TTC549 (cell line): ENCODE results near the gene COPZ2.
A peak's percentile ranks its signal among the peaks of the same experiment; 100 is the strongest.
"Not testable (repeated sequence)": the region's sequence is repeated elsewhere in the genome, so short reads cannot be mapped to it uniquely, and the experiment has no call there.

Source experiments
- FAIRE-seq: peaks from 2 replicates; lab custom pipeline; 2012; peaks lifted over from hg19 to GRCh38; lab: Jason Lieb, UNC

Gene COPZ2

DNA sequence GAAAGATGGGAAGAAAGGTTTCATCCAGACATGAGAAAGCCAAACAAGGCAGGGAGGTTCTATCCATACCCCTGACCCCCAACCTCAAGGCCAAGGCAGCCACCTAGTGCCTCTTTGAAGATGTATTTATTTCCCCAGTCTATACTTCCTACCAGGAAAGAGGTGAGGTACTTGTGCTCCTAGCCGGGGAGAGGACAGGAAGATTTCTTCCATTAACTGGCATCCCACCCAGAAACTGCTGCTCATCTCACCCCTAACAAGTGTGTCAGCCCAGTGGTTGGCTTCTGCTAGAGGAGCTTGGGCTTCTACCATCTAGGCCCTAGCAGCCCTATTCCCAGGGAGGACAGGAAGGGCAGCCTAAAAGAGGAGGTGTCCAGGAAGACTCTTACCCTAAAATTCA, 8.9 kb downstream of the COPZ2 start:
- no peak for FAIRE-seq

DNA sequence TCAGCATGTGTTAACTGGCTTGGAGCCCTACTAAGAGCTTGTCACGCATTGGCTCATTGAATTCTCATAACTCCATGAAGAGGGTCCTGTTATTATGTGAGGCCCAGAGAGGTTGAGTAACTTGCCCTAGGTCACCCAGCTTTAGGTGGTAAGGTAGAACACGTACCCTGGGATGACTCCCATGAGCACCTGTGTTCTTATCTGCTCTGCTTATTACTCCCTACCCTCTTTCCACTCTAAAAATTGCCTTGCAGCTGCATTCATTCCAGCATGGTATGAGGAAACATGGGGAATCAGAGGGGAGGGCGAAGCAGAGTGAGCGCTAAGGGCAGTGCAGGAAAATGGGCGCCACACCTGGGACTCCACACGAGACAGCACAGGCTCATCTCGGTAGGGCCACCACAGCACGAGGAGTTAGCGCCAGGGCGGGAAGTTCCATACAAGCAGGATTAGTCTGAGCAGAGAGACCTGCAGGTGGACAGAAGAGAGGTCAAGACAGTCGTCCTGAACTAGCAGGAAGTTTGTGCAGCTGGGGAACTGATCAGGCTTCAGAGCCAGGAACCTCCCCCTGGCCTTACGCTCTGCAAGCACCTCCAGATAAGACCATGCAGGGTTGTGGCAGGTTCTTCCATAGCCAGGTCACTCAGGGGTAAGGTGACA, 10.1 kb downstream of the COPZ2 start:
- FAIRE-seq = no peak

GRCh38 chr17:48026502-48027321, 10.9 kb downstream of the COPZ2 start:
- no peak for FAIRE-seq

DNA sequence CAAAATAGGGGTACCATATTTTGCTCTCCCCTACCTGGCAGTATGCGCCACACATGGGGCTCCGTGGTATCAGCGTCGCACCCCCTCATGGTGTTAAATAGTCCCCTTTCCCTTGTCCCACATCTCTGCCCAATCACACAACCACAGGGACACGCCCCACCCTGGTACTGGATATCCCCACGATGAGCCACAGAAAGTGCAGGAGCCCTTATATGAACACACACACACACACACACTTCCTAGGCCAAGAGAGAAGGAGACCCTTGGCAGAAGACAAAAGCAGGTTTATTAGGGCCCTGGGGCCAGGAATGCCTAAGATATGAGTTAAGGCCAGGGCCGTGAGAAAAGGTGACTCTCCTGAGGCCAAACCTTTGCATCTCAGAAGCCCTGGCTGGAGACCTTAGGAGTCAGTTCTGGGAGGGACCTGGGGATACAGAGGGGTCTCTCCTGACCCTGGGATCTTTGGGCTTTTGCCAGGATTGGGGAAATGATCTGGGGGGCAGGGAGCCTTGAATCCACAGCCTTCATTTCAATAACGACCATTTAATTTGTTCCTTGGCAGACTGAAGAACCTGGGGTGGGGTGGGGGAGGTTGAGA, 11.6 kb downstream of the COPZ2 start:
- FAIRE-seq = no peak

DNA sequence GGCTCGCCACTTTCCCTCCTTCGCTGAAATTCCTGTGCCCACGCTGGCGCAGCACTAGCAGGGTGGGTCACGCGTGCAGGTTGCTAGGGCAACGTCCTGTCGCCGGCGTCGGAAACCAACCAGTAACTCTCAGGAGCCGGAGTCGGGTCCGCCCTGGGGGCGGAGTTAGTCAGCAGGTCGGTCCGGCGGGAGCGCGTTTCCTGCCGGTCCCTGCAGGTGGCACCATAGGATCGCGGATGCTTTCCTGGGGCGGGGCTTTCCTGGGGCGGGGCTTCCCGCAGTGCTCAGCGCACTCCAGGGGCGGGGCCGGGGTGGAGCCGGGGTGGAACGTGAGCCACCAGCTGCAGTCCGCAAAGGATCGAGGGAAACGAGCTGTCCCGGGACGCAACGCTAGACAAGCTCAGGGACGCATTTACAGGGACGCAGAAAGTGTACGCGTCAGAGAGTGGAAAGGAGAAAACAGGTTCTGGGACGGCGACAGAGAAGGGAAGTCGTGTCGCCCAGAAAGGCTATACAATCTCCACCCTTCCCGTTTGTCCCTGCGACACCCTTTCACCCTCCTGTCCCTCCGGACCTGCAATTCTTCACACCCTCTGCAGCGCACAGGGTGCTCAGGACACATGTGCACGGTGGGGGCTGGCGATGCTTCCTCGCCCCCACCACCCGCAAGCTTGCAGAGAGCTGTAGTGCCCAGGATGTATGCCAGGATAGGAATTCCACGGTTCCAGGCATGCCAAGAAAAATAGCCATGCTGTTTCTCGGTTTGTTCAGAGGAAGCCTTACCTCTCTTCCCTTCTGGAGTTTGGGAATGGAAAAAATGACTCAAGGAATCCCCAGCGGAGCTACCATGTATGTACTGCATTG, 12.3 kb downstream of the COPZ2 start:
- peak; percentile 71 for FAIRE-seq

- no peak for FAIRE-seq
Observed at GRCh38 chr17:48024149-48025039, 13.2 kb downstream of the COPZ2 start.

GRCh38 chr17:48023400-48024148, 14.0 kb downstream of the COPZ2 start:
- no peak for FAIRE-seq

DNA sequence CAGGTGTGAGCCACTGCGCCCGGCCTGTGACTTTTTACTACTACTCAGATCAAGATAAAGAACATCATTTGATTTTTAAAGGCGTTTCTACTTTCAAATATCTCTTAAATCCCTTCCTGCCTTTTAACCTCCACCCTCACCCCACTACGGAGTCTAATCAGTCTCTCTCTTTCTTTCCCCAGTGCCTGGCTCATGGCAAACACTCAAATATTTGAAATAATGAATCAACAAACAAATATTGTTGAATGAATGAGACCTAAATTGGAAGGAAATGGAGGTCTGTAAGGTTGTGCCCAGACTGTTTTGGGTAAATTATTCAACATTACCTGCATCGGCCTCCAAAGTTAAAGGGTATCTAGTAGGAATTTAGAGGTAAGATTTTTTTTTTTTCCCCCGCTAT, 14.7 kb downstream of the COPZ2 start:
- FAIRE-seq = no peak

DNA sequence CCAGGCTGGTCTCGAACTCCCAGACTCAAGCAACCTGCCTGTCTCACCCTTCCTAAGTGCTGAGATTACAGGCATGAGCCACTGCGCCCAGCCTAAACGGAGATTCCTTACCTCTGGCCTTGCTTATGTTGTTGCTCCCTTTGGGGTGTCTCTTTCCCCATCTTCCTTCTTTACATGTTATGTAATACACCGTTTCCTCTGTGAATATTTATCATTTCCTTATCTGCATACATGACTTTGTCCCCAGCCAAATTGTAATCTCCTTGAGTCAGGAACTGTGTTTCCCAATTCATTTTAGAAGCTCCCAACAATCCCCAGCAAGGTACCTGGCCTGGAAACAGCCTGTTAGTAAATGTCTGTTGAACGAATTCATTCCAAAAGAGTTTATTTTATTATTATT, 15.7 kb downstream of the COPZ2 start:
- FAIRE-seq = no peak

DNA sequence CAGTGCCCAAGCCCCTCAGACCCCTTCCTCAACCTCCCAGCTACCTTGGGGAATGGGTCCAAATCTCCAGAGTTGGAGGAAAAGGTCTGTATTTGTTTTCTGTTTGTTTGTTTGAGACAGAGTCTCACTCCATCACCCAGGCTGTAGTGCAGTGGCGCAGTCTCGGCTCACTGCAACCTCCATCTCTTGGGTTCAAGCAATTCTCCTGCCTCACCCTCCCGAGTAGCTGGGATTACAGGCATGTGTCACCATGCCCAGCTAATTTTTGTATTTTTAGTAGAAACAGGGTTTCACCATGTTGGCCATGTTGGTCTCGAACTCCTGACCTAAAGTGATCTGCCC, 19.8 kb downstream of the COPZ2 start:
- not testable (repeated sequence) for FAIRE-seq

DNA sequence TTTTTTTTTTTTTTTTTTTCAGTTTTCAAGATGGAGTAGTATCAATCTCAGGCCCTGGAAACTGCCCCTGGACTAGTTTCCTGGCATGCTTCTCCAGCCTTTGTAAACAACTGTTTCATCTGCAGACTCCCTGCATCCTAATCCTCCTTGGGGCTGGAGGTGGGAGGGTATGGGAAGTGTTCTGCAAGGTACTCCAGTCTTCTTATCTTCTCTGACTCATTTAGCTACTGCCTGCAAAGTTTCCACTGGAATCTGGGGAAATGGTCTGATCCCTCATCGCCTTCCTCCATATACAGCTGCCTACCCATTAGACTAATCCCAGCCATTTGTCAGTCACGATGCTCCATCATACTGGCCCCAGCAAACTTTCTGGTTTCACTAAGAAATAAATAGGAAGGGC, 21.5 kb downstream of the COPZ2 start:
- peak; percentile 11 for FAIRE-seq

DNA sequence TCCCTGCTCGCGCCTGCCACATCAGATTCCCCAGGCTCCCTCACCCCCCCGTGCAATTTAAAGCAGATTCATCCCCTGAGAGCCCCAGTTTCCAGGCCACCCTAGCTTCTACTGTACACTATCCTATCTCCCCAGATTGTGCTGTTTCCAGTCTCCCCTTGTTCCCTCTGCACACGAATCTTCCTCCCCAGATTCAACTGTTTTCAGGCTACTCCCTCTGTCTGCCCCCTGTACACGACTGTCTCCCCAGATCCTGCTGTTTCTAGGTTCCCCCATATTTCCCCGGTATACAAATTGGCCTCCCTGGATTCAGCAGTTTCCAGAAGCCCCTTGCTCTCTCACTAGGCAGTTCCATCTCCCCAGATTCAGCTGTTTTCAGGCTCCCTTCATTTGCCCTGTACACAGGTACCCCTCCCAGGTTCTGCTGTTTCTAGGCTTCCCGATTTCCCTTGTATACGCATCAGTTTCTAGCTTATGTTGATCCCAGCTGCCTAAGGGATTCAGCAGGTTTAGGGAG, 22.9 kb downstream of the COPZ2 start:
- FAIRE-seq = no peak

GRCh38 chr17:48013876-48014594, 23.6 kb downstream of the COPZ2 start:
- no peak for FAIRE-seq

DNA sequence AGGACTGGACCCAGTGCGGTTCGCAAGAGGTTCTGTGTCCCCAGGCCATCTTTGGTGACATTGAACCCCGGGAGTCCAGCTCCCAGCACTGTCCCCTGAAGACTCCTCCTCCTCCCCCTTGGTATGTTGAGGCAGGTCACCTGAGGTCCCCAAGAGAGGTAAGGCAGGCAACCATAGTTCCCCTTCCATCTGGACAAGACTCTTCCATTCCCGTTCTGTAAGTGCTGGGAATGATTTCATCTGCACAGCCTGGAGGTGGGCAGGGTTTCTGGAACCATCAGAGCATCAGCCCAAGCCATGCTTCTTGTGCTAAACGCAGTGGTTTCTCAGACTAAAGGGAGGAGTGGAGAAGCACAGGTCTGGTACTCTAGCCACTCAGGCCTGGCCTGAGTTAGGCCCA, 24.9 kb downstream of the COPZ2 start:
- FAIRE-seq = no peak

- FAIRE-seq = no peak
Observed at GRCh38 chr17:48012151-48012520, 25.5 kb downstream of the COPZ2 start.

DNA sequence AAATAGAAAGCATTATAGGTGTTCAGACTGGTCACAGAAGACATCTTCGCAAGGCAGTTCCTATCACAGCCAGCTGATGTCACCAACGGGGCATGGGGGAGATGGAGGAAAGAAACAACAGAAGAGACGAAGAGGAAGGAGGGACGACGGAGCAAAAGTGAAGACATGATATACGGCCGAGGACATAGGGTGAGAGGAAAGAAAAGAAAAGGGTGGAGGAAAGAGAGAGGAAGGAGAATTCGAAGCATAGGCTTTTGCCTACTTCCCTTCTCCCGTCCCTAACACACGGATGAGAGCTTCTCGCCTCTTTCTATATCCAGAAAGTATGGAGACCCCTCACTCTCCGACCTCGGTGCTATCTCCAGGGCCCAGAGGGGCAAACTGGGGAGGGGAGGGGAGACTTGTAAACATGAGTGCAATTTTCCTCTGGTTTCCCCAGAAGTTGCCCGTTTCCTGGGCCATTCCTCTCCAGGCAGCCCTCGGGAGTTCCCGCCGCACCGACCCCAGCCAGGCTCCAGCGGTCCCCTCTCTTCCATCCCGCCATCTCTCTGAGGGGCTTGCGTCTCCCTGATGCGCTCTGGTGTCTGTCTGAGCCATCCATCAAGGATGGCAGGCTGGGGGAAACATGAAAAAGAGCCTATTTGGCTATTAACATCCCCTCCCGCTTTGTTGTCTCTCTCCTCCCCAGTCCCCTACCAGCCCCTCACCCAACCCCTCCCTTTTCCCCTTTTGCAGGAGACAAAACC, 26.0 kb downstream of the COPZ2 start:
- FAIRE-seq = peak; percentile 52

GRCh38 chr17:48010193-48010592, 27.4 kb downstream of the COPZ2 start:
- FAIRE-seq = no peak

- FAIRE-seq = peak; percentile 66
Observed at GRCh38 chr17:48006936-48007709, 30.5 kb downstream of the COPZ2 start.
